Stimulated activated CD8-positive, alpha-beta memory T cell treated with anti-CD3 and anti-CD28 coated beads, Interleukin-7, amount 100 ng/mL, for 4 hours (primary cell): Measurements from ENCODE around the gene UAP1L1.

Source experiments
- DNase-seq, 2 donors: peaks; one replicate each; pipeline ENCODE4 v3.0.0-alpha.2; 2020; ENCODE audit warnings: low read depth in 2 of 2

The UAP1L1 gene

DNA sequence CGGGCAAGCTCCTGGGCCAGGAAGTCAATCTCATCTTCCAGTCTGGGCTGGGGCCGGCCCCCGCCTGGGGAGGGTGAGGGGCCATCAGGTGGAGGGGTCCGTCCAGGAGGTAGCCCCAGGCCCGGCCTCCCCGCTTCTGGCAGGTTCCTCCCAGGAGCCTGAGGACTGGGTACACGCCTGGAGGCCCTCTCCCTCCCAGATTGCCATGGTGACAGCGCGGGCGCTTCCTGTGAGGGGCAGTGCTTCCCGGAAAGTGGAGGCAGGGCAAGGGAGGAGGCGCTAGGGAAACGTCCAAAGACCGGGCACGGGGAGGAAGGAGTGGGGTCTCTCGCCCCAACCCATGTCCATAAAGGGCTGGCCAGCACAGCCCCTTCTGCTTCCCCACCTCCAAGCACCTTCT is 36.2 kb upstream of the UAP1L1 start:
- DNase-seq = no peak

DNA sequence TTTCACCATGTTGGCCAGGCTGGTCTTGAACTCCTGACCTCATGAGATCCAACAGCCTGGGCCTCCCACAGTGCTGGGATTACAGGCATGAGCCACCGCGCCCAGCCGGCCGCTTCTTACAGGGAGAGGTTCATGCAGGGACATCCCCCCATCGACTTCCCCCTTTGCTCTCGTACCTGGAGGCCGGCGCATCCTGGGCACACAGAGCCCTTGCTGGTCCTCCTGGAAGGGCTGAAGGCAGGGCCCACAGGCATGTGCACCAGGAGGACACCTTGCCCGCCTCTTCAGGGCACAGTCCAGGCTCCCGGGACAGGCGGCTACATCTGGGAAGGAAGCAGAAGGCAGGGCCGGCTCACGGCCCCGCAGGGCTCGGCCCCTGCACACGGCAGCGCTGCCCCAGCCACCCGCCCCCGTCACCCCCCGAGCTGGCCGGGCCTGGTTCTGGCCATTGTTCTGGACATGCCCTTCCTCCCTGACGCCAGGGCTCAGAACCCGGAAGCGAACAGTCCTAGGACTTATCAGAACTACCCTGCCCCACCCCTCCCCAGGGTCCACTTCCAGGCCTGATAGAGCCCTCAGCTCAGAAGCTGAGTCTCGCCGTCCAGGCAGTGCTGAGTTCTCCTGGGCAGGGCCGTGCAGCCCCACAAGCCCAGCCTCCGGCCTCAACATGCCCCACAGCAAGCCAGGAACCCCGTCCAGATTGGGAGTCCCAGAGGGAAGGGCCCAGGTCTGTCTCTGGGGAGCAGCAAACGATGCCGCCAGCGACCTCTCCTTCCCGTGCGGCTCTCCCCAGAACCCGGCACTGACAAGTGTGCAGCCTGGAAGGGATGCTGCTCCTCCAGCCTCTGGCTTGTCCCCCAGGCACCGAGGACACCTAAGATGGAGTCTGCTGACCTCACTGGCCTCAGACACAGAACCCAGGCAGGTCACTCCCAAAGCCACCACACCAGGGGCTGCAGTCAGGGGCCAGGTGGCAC is 34.3 kb upstream of the UAP1L1 start:
- DNase-seq = no peak

DNA sequence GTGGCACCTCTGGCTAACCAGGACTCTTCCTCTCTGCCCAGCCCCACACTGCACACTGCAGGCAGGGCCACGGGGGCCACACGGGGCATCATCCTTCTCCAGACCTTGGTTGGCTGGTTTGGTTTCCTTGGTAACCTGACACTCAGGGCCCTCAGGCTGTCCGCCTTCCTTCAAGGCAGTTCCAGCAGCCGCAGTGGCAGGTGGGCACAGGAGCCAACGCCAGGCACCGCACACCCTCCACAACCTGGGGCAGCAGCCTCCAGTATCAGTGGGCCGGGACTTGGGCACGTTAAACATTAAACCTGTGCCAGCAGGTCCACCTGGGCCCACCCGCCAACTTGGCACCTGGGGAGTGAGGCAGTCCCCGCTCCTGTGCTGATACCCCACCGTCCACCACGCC is 33.3 kb upstream of the UAP1L1 start:
- DNase-seq = no peak

- DNase-seq = no peak
Measured at GRCh38 chr9:137044502-137045177, 32.7 kb upstream of the UAP1L1 start.

- DNase-seq = no peak
Measured at GRCh38 chr9:137045294-137046087, 31.8 kb upstream of the UAP1L1 start.

GRCh38 chr9:137046088-137046787 is 31.1 kb upstream of the UAP1L1 start, which contains the start of gene NPDC1:
Gene NPDC1, minus strand, starts transcription at chr9:137046177. Its CDS starts 188 bp downstream, at chr9:137045989.
- DNase-seq = peak; percentile 55 to 66

DNA sequence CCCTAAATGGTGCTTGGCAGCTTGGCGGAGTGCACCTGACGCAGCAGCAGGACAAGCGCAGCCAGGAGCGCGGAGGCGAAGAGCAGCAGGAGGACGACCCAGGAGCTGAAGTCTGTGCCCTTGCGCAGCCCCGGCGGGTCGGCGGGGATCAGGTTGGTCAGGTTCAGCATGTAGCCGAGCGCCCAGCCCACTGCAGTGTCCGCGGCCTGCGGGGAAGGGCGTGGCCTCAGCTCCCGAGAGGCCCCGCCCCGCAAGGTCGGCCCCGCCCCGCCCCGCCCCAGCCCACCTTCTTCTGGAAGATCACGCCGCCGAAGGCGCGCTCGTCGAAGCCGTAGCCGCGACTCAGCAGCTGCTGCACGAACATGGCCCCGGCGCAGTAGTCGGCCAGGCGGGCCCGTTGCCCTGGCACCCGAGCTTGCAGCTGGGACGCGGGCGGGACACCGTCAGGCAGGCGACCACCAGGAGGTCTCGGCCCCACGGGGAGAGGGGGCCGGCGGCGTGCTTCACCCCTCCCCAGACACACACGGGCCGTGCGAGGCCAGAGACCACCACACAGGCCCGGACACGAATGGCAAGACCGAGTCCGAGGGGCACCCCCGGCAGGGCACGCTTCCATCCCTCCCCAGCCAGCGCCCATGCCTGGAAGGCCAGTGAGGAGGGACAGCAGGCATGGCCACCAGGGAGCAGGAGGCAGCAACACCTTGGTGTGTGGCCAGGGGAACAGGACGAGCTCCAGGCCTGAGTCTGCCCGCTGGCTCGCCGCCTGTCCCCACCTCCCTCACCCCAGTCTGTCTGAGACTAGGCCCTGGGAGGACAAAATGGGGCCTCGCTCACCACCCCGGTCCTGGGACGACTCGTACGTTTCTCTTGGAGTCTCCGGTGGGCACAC is 28.4 kb upstream of the UAP1L1 start:
- DNase-seq = no peak

DNA sequence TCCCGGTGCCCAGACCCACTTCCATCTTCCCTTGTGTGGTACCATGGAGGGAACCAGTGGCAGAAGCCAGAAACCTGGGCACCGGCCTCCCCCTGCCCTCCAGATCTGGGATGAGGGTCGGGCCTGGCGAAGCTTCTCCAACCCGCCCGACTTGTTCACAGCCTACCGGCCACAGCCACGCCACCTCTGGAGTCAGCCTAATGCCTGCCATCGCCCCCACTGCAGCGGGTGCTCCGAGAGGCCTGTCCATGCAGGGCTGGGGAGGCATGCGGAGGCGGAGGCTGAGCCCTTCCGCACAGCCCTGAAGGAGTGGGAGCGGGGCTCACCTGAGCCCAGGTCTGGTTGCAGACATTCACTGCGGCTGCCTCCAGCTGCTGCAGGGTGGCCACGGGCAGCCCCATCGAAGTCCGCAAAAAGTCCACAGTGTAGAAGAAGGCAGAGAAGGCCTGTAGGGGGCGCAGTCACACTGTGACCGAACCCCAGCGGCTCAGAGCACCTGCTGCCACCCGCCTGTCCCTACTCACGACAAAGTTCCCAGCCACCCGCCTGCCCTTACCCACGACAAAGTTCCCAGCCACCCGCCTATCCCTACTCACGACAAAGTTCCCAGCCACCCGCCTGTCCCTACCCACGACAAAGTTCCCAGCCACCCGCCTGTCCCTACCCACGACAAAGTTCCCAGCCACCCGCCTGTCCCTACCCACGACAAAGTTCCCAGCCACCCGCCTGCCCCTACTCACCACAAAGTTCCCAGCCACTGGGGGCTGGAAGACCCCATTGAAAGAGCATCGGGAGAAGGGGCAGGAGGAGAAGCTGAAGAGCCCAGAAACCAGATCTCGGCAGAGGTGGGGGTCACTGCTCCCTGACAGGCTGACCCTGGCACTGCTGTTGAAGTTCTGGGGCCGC is 27.5 kb upstream of the UAP1L1 start:
- DNase-seq = no peak

GRCh38 chr9:137050570-137050969 is 26.7 kb upstream of the UAP1L1 start:
- no peak for DNase-seq

DNA sequence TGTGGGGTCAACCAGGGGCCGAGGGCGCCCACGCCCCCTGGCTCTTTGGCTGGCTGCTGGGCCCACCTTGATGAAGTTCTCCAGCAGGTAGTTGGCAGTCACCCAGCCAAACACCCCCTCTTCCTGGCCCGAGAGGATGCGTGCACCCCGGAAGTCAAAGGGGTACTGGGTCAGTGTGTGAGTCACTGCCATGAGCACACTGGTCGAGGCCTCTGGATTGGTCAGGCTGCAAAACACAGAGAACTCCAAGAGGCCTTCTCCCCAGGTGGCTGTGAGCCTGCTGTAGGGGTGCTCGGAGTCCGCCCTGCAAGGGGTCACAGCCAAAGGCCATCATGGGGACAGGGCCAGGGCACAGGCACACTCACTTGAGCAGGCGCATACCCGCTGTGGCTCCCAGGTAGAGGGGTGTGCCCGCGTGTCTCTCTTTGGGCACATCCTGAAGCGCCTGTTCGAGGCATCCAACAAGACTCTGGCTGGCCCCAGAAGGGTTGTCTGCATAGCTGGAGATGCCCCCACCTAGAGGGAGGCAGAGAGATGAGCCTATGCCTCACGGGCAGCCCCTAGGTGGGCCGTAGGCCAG is 26.1 kb upstream of the UAP1L1 start:
- DNase-seq = no peak

GRCh38 chr9:137052293-137052692 is 25.0 kb upstream of the UAP1L1 start:
- DNase-seq = no peak

GRCh38 chr9:137052998-137053943 is 24.0 kb upstream of the UAP1L1 start:
- DNase-seq = no peak

DNA sequence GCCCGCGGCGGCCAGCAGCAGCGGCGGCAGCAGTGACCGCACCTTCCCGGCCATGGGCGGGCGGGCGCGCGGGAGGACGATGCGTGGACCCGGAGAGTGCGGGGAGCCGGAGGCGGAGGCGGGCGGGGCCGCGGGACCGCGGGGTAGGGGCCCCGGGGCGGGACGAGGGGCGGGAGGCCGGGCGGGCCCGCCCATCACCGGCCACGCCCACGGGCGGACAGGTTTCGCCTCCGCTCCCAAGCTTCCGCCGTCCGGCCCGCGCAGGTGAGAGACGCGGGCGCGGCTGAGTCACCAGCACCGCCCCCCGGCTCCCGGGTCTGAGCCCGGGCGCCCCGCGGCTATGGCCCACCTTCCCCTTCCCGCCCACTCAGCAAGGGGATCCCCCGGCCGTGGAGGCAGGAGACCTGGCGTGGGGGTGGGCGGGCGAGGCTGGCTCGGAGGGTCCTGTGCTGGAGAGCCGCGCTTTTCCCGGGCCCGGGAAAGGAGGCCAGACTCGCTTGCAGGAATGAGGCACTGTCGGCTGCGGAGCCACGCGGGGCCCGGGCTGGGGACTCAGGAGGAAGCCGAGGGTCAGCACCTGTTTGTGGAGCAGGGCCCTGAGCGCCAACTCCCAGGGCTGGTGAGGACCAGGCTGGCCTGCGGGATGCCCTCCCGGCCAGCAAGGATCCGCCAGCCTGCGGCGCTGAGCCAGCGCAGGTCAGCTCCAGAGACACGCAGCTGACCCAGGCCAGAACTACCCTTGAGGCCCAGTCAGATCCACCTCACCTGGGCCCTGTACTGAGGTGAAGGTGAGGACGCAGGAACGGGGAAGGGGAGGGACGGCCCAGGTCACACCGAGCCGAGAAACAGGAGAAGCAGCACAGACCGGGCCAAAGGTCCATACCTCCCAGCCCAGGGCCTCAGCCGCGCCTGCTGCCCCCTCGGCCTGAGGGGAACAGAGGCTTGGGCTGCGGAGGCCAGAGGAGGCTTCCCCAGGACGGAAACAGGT is 23.1 kb upstream of the UAP1L1 start, which contains the start of gene ENTPD2:
Gene ENTPD2 (minus strand): TSS at position 118 of the 988 bp plus-strand sequence. CDS start 64 bp downstream, at position 54.
- peak in 1 of 2 donors; percentile 53 for DNase-seq

- no peak for DNase-seq
Measured at GRCh38 chr9:137054932-137055384, 22.4 kb upstream of the UAP1L1 start.

GRCh38 chr9:137055385-137056364 is 21.6 kb upstream of the UAP1L1 start:
- DNase-seq = no peak
